Endothelial cell of umbilical vein (primary cell): ENCODE results near the gene ENDOD1. TPM values are rescaled to one million over a fixed set of nuclear protein-coding genes. Genes with fewer than 3 reads are reported as not detected.

Experiments
- BruUV-seq: library from RNA; stranded (reverse); fragments of 400-500 nt; replicated peaks from 2 replicates; lab custom pipeline; 2021; lab: Mats Ljungman, UMichigan
- CTCF ChIA-PET: fragments of 300-600, 350-600 bp; sonication (Branson Sonifier 250); formaldehyde crosslinking; loops from one replicate; lab custom pipeline; 2021; ENCODE audit warnings: antibody characterized with exemption, inconsistent platforms; lab: Charles Lee
- POLR2A ChIA-PET: fragments of 300-600, 350-600 bp; sonication (Branson Sonifier 250); formaldehyde crosslinking; loops from one replicate; lab custom pipeline; 2021; ENCODE audit warnings: antibody characterized with exemption, inconsistent platforms; lab: Charles Lee
- DNase-seq: peaks from one replicate; pipeline ENCODE4 v3.0.0-alpha.2; 2011; ENCODE audit warnings: low read depth, low spot score
- FAIRE-seq: peaks from 2 replicates; lab custom pipeline; 2011; peaks lifted over from hg19 to GRCh38; lab: Jason Lieb, UNC
- H2AFZ ChIP-seq: 2 replicates; pipeline ENCODE4 v1.6.0; 2012; ENCODE audit warnings: low read depth, low read length, control low read depth, inconsistent platforms
- H3K27ac ChIP-seq: 2 replicates; pipeline ENCODE4 v1.5.1; 2011; ENCODE audit warnings: low read depth, mild to moderate bottlenecking, control low read depth, low read length, moderate library complexity; ENCODE audit not compliant: insufficient read depth
- H3K27me3 ChIP-seq, 2 experiments: 2 replicates each; pipeline versions ENCODE4 v1.6.0 to v1.6.1; 2011; ENCODE audit warnings: low read length in 2 of 2, mixed read lengths in 1 of 2; ENCODE audit not compliant: control insufficient read depth in 2 of 2, insufficient read depth in 2 of 2
- H3K36me3 ChIP-seq, 2 experiments: 2 replicates in 1 of 2; 3 replicates in 1 of 2; pipeline ENCODE4 v1.5.1; 2011; ENCODE audit warnings: low read length in 2 of 2, mild to moderate bottlenecking in 1 of 2, moderate library complexity in 1 of 2; ENCODE audit not compliant: control insufficient read depth in 2 of 2, insufficient read depth in 2 of 2; ENCODE audit errors: extremely low read depth in 1 of 2
- H3K4me1 ChIP-seq: 3 replicates; pipeline ENCODE4 v1.5.1; 2011; ENCODE audit warnings: mild to moderate bottlenecking, low read length; ENCODE audit not compliant: control insufficient read depth, insufficient read depth; ENCODE audit errors: extremely low read depth
- H3K4me2 ChIP-seq: 2 replicates; pipeline ENCODE4 v1.6.1; 2011; ENCODE audit warnings: low read length, control low read depth, mixed read lengths; ENCODE audit not compliant: insufficient read depth
- H3K4me3 ChIP-seq, 3 experiments: fragments of 200-600 bp in 1 of 3; sonication (generic), shearing (Covaris generic) in 1 of 3; replicated peaks in 1 of 3; 2 replicates each; pipeline ENCODE4 v1.5.1; 2011 to 2016; ENCODE audit warnings: control low read depth in 3 of 3, low read length in 3 of 3, mild to moderate bottlenecking in 2 of 3, inconsistent platforms in 1 of 3, low read depth in 1 of 3, moderate library complexity in 1 of 3; ENCODE audit not compliant: insufficient read depth in 1 of 3
- H3K79me2 ChIP-seq: 2 replicates; pipeline ENCODE4 v1.6.0; 2012; ENCODE audit warnings: low read length, inconsistent platforms; ENCODE audit not compliant: control insufficient read depth, insufficient read depth
- H3K9ac ChIP-seq: replicated peaks from 2 replicates; pipeline ENCODE3; 2011; ENCODE audit warnings: low read length, control low read depth; ENCODE audit not compliant: insufficient read depth; ENCODE audit errors: extremely low read depth
- H3K9me1 ChIP-seq: replicated peaks from 3 replicates; pipeline ENCODE4 v1.6.0; 2011; ENCODE audit warnings: mild to moderate bottlenecking, low read length; ENCODE audit not compliant: control insufficient read depth, insufficient read depth; ENCODE audit errors: extremely low read depth
- H3K9me3 ChIP-seq: replicated peaks from 2 replicates; pipeline ENCODE4 v1.5.1; 2012; ENCODE audit warnings: low read length, inconsistent platforms; ENCODE audit not compliant: control insufficient read depth, insufficient read depth
- H4K20me1 ChIP-seq: replicated peaks from 2 replicates; pipeline ENCODE3; 2011; ENCODE audit warnings: mild to moderate bottlenecking, low read length; ENCODE audit not compliant: control insufficient read depth, insufficient read depth; ENCODE audit errors: extremely low read depth
- CTCF ChIP-seq, 2 donors: IDR thresholded peaks; 1 replicate in 1 of 2; 2 replicates in 1 of 2; pipeline ENCODE4 v1.5.1; 2011; ENCODE audit warnings: low read length in 2 of 2, mild to moderate bottlenecking in 2 of 2, moderate library complexity in 2 of 2, control low read depth in 1 of 2, inconsistent platforms in 1 of 2, low read depth in 1 of 2; ENCODE audit not compliant: insufficient read depth in 1 of 2; ENCODE audit errors: extremely low read depth in 1 of 2
- EZH2 ChIP-seq: IDR thresholded peaks from 2 replicates; pipeline ENCODE4 v1.6.1; 2012; ENCODE audit warnings: borderline replicate concordance, low read depth, mild to moderate bottlenecking, moderate library complexity, low read length, inconsistent platforms; ENCODE audit not compliant: severe bottlenecking
- FOS ChIP-seq: IDR thresholded peaks from 2 replicates; pipeline ENCODE4 v1.6.1; 2011; ENCODE audit warnings: mild to moderate bottlenecking, low read length, moderate library complexity, borderline replicate concordance; ENCODE audit not compliant: insufficient read depth
- GATA2 ChIP-seq: IDR thresholded peaks from 2 replicates; pipeline ENCODE4 v1.7.0; 2011; ENCODE audit warnings: low read depth, mild to moderate bottlenecking, moderate library complexity, mixed read lengths, low read length; ENCODE audit not compliant: insufficient read length, insufficient read depth
- JUN ChIP-seq: IDR thresholded peaks from 2 replicates; pipeline ENCODE4 v1.6.1; 2011; ENCODE audit warnings: borderline replicate concordance, low read depth; ENCODE audit not compliant: insufficient read length, insufficient read depth
- MAX ChIP-seq: IDR thresholded peaks from 2 replicates; pipeline ENCODE4 v1.6.1; 2011; ENCODE audit not compliant: insufficient read depth, insufficient read length
- MYC ChIP-seq: IDR thresholded peaks from one replicate; pipeline ENCODE4 v1.6.1; 2011; ENCODE audit warnings: mild to moderate bottlenecking, low read depth, low read length
- POLR2A ChIP-seq: IDR thresholded peaks from 2 replicates; pipeline ENCODE4 v1.6.1; 2012; ENCODE audit warnings: low read depth, mild to moderate bottlenecking, control low read depth, low read length
- POLR2AphosphoS5 ChIP-seq: IDR thresholded peaks from 2 replicates; pipeline ENCODE4 v1.6.1; 2012; ENCODE audit warnings: low read depth, mild to moderate bottlenecking, control low read depth, low read length, moderate library complexity; ENCODE audit not compliant: insufficient read depth
- dilution Hi-C: fragments of 300-500 bp; cut with MboI; formaldehyde crosslinking; loops from one replicate; pipeline ENCODE4 v1.15.0; 2019; ENCODE audit warnings: low sequenced_read_pairs; ENCODE audit not compliant: extremely low pct_ligation_motif_present
- intact Hi-C: fragments of 100-400 bp; cut with micrococcal nuclease; formaldehyde crosslinking; loops from one replicate; pipeline ENCODE4 v1.10.0; 2022
- polyA plus RNA-seq, 4 experiments: library from polyadenylated mRNA; depleted of rRNA in 3 of 4; stranded (reverse) in 3 of 4; unstranded in 1 of 4; fragments of >200 nt; gene quantifications; 2 replicates each; pipeline versions ENCODE4 v1.2.1 to v1.2.3, GENCODE V29; 2011 to 2012; ENCODE audit warnings: missing spikeins in 1 of 4
- total RNA-seq: library from RNA; stranded (reverse); gene quantifications from 2 replicates; pipeline ENCODE4 v1.2.3, GENCODE V29; 2021

The ENDOD1 gene
- total and polyA plus RNA-seq, 2 donors (not counting 3 experiments of a cell fraction or from before 2014, with no cell fraction given) = 10.5 to 20.5 TPM

- FAIRE-seq (peak; percentile 18), DNase-seq (no peak)
- Histone ChIP-seq H3K9me3 (no peaks in the 10 kb centered on the region), H3K9ac (no peak overlapping the region), H3K4me2 (no peak overlapping the region), H2AFZ (no peak overlapping the region), H3K27me3 (no peaks in the 10 kb centered on the region), H3K9me1 (no peaks in the 10 kb centered on the region), H4K20me1 (no peaks in the 10 kb centered on the region), H3K79me2 (no peaks in the 10 kb centered on the region), H3K36me3 (no peaks in the 10 kb centered on the region), H3K27ac (no peak overlapping the region), H3K4me3 (no peak overlapping the region), H3K4me1 (no peaks in the 10 kb centered on the region)
- dilution Hi-C loops = no loop called here
- BruUV-seq = no TSS peak
- ChIA-PET CTCF (interaction anchor here (1.1 to 2.0 kb wide), 5 partner anchors 11 to 514 kb away, joined by 3 to 35 read pairs (median 6); no protein-coding TSS in a partner anchor), POLR2A (interaction anchor here (1.8 kb wide), 1 partner anchor 47 kb away, joined by 4 read pairs; no protein-coding TSS in a partner anchor)
- TF ChIP-seq FOS = no peak
- TF ChIP-seq EZH2 = no peak
- TF ChIP-seq POLR2AphosphoS5 = no peak
- TF ChIP-seq GATA2 = no peak
- no peak for TF ChIP-seq MAX
- TF ChIP-seq MYC = no peak
- no peak for TF ChIP-seq JUN
- TF ChIP-seq POLR2A = no peak
- TF ChIP-seq CTCF (IDR thresholded peaks at IDR 0.05; ENCODE audit: extremely low read depth in 1 of 2, insufficient read depth in 1 of 2, low read depth in 1 of 2, low read length in 2 of 2) = no peak
- intact Hi-C loops = no loop called here
Observed at GRCh38 chr11:95137299-95137698, 47.7 kb downstream of the ENDOD1 start.
